ENCODE measurements around the gene ABO.

GRCh38 chr9:133275105-133276000, at the start of gene ABO:
- TF ChIP-seq, protein P1, sequence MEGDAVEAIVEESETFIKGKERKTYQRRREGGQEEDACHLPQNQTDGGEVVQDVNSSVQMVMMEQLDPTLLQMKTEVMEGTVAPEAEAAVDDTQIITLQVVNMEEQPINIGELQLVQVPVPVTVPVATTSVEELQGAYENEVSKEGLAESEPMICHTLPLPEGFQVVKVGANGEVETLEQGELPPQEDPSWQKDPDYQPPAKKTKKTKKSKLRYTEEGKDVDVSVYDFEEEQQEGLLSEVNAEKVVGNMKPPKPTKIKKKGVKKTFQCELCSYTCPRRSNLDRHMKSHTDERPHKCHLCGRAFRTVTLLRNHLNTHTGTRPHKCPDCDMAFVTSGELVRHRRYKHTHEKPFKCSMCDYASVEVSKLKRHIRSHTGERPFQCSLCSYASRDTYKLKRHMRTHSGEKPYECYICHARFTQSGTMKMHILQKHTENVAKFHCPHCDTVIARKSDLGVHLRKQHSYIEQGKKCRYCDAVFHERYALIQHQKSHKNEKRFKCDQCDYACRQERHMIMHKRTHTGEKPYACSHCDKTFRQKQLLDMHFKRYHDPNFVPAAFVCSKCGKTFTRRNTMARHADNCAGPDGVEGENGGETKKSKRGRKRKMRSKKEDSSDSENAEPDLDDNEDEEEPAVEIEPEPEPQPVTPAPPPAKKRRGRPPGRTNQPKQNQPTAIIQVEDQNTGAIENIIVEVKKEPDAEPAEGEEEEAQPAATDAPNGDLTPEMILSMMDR (IDR thresholded peaks at IDR 0.05), result no peak
- no peak for TF ChIP-seq POLR2A (IDR thresholded peaks at IDR 0.05)
